CD4-positive, alpha-beta T cell treated with Interleukin-17A for 1 hour (primary cell): Measurements from ENCODE around the gene SLC13A1.
"Not testable (repeated sequence)": the region's sequence is repeated elsewhere in the genome, so short reads cannot be mapped to it uniquely, and the experiment has no call there.

Experiments used
- DNase-seq: peaks from one replicate; pipeline ENCODE4 v3.0.0-alpha.2; 2020

SLC13A1 gene

GRCh38 chr7:123199883-123200282, at the start of gene SLC13A1:
SLC13A1 (minus strand) TSS chr7:123199969; CDS start chr7:123199946, 23 bp downstream.
- no peak for DNase-seq

- no peak for DNase-seq
Observed at GRCh38 chr7:123244768-123245167, 45.0 kb upstream of the SLC13A1 start.

- no peak for DNase-seq
Observed at GRCh38 chr7:123242467-123243092, 42.8 kb upstream of the SLC13A1 start.

- no peak for DNase-seq
Observed at GRCh38 chr7:123241809-123242208, 42.0 kb upstream of the SLC13A1 start.

- no peak for DNase-seq
Observed at GRCh38 chr7:123231021-123232000, 31.5 kb upstream of the SLC13A1 start.

GRCh38 chr7:123230603-123231002, 30.8 kb upstream of the SLC13A1 start:
- no peak for DNase-seq

GRCh38 chr7:123230147-123230546, 30.4 kb upstream of the SLC13A1 start:
- no peak for DNase-seq

GRCh38 chr7:123229426-123229825, 29.7 kb upstream of the SLC13A1 start:
- no peak for DNase-seq

- DNase-seq: not testable (repeated sequence)
Observed at GRCh38 chr7:123227666-123228065, 27.9 kb upstream of the SLC13A1 start.

GRCh38 chr7:123220396-123220795, 20.6 kb upstream of the SLC13A1 start:
- DNase-seq: no peak

- no peak for DNase-seq
Observed at GRCh38 chr7:123218866-123219265, 19.1 kb upstream of the SLC13A1 start.

GRCh38 chr7:123216825-123217224, 17.1 kb upstream of the SLC13A1 start:
- DNase-seq: no peak

- DNase-seq: no peak
Observed at GRCh38 chr7:123215350-123215749, 15.6 kb upstream of the SLC13A1 start.

GRCh38 chr7:123211545-123211944, 11.8 kb upstream of the SLC13A1 start:
- no peak for DNase-seq

GRCh38 chr7:123210986-123211385, 11.2 kb upstream of the SLC13A1 start:
- DNase-seq: no peak

- no peak for DNase-seq
Observed at GRCh38 chr7:123209786-123210185, 10.0 kb upstream of the SLC13A1 start.

GRCh38 chr7:123208793-123209192, 9.0 kb upstream of the SLC13A1 start:
- no peak for DNase-seq

- no peak for DNase-seq
Observed at GRCh38 chr7:123204206-123204835, 4.6 kb upstream of the SLC13A1 start.

GRCh38 chr7:123201901-123202300, 2.1 kb upstream of the SLC13A1 start:
- DNase-seq: no peak

GRCh38 chr7:123198668-123199652, 809 bp downstream of the SLC13A1 start:
- DNase-seq: no peak

GRCh38 chr7:123198111-123198510, 1.7 kb downstream of the SLC13A1 start:
- DNase-seq: no peak

- DNase-seq: no peak
Observed at GRCh38 chr7:123193235-123193634, 6.5 kb downstream of the SLC13A1 start.
